Medulla oblongata (tissue), 1 donor: ENCODE measurements around the gene KCNH2.

Experiments
- DNase-seq: peaks from one replicate; pipeline ENCODE4 v3.0.0-alpha.2; 2015; ENCODE audit errors: extremely low spot score

KCNH2 gene

DNA sequence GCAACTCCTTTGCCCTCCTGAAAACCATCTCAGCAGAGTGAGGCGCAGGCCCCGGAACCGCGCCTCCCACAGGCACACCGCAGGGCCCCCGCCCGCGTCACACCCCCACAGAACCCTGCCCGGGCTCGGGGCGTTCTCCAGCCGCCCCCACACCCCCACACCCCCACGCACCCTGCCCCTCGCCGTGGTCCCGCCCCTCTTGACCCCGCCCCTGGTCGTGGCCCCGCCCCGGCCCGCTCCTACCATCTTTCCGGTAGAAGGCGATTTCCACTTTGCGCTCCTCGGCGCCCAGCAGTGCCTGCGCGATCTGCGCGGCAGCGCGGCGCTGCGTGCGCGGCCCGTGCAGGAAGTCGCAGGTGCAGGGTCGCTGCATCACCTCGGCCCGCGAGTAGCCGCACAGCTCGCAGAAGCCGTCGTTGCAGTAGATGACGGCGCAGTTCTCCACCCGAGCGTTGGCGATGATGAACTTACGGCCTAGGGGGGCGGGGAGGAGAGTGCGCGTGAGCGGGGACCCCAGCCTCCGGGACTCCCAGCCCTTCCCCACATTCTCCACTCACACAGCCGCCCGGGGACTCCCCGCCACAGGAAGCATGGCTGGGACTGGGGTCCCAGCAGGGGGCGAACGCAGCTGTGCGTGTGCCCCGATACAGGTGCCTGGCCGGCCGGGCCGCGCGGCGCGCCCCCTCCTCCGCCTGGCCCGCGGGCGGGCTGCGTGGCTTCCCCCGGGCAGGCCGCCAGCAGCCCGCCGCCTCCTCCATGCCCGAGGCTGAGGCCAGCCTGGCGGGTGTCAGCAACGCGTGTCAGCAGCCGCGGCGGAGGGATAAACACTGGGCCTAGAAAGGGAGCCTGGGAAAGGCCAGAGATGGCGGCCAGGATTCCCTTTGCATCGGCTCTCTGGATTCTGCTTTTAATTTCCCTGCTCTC lies 3.4 kb downstream of the KCNH2 start:
- DNase-seq, result peak; percentile 44

DNA sequence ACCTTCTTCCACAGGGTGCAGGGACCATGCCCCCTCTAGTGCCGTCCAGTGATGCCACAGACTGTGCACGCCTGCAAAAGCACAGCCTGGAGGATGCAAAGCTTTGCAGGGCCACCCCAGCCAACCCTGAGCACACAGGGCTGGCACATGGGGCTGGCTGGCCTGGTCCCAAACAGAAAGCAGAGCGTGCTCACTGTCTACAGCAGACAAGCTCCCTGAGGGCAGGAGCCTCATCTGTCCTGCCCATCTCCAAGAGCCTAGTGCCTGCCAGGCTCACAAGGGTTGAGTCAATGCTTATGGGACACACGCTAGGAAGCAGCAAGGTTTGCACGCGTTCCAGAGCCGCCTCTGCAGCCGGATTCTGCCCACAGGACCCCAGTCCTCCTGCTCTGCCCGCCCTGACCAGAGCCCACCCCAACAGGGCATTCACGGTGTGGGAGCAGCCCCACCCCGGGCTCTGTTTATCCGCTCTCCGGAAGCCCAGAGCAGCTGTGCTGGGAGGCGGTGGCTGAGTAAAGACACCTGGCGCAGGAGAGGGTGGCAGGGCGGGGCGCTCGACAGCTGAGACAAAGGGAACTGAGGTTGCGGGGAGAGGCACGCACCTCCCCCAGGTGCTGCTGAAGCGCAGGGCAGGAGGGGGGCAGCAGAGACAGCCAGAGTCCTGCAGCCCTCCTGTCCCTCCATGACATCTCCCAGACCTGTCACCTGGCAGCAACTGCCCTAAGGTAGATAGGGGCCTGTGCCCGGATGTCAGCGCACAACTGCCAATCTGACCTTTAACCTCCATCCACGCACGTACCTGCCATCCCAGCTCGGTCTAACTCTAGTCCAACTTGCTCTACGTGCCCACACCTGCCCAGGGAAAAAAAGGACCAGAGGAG lies 4.3 kb downstream of the KCNH2 start:
- no peak for DNase-seq

DNA sequence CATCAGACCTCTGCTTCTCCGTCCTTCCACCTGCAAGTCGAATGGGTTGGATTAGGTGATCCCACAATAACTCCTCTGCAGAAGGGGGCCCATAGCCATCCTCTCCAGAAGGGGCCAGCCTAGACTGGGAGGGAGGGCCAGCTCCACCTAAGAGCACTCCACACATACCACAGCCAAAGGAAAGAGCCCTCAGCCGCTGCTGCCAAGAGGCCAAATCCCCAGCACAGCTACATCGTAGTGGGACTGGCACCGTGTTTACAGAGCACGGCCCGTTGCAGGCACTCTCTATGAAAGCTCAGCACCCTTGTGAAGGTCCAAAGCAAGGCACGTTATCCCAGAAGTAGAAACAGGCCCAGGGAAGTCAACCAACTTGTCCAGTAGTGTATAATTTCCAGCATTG lies 5.4 kb downstream of the KCNH2 start:
- no peak for DNase-seq

- peak; percentile 76 for DNase-seq
These were observed 6.1 kb downstream of the KCNH2 start for GRCh38 chr7:150972023-150972468.

- DNase-seq, result no peak
These were observed 6.7 kb downstream of the KCNH2 start for GRCh38 chr7:150971242-150972022.

- DNase-seq, result no peak
These were observed 7.7 kb downstream of the KCNH2 start for GRCh38 chr7:150970424-150970823.

- no peak for DNase-seq
These were observed 8.6 kb downstream of the KCNH2 start for GRCh38 chr7:150969475-150969874.

DNA sequence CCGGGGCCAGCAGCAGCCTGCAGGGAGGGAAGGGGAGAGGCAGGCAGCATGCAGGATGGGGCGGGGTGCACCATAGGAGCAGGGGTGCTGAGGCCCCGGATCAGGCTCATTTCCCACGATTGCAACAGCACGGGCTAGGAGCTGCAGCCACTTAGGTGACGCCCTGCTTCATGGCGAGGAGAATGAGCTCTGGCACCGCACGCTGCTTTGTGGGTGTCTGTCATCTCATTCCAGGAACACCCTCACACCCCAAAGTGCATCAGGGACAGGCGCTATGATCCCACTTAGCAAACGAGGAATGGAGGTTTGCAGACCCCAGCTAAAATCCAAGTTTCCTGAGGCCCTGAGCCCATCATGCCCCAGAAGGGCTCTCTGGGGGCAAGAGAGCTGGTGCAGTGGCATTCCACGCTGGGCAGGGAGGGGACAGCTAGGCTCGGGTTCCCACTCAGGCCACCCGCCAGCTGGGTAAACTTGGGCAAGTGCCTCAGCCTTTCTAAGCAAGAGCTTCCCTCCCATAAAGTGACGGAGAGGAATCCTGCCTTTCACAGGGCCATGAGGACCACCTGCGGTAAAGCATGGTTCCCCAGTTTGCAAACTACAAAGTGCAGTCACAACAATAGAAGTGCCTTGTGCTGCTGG lies 9.3 kb downstream of the KCNH2 start:
- no peak for DNase-seq

GRCh38 chr7:150968056-150968733 lies 9.9 kb downstream of the KCNH2 start:
- no peak for DNase-seq

DNA sequence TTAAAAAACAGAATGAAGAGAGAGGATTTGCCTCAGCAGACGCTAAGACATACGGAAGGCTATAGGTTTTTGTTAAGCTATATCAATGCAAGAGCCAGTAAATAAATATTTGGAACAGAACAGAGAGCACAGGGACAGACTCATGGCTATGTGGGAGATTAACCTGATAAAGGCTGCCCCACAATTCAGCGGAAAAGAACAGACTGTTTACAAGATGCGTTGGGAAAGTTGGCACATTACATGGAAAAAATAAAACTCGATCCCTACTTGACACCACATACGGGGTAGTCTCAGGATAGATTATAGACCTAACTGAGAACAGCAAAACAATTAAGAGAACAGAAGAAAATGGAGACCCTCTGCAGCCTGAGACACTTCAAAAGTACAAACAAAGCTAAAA lies 10.8 kb downstream of the KCNH2 start:
- DNase-seq, result no peak

DNA sequence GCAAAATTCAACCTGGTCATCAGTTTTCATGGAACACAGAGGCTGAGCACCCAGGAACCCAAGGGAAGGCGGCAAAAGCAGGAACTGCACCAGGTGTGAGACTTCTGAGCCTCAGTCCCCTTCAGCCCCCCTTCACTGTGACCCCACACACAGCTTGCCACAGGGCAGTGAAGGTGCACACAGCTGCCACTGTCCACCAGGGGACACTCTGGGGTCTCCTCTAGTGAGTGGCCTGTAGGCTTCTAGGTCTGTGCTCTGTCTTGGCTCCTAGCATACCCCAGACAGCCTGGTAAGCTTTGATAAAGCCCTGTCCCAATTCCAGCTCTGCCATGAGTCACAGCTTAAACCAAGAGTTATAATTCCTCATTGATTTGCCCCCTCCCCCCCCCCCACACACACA lies 12.1 kb downstream of the KCNH2 start:
- no peak for DNase-seq

GRCh38 chr7:150965273-150965830 lies 12.8 kb downstream of the KCNH2 start:
- no peak for DNase-seq

DNA sequence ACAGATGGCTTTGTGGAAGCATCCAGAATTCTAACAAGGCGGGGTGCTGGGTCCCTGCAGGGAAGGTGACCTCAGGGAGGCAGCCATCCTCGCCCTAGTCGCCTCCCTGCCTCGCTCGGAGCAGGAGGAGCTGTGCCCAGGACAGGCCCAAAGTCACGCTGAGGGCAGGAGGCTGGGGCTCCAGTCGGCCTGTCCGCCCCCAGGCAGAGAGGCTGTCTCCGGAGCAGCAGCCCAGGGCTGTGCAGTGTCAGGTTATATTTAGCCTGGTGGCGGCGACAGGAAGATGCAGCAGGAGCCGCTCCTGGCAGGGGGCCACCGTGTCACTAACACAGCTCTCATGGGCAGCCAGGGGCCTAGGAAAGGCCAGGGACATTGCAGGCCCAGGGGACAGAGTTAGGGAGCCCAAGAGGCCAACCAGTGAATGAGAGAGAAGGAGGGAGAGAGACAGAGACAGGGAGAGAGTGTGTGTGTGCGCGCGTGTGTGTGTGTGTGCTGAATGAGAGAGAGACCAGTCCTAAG lies 13.5 kb downstream of the KCNH2 start:
- DNase-seq, result no peak

- DNase-seq, result no peak
These were observed 14.2 kb downstream of the KCNH2 start for GRCh38 chr7:150963707-150964559.

GRCh38 chr7:150962553-150963399 lies 15.3 kb downstream of the KCNH2 start:
- peak; percentile 70 for DNase-seq

GRCh38 chr7:150962290-150962552 lies 15.9 kb downstream of the KCNH2 start:
- DNase-seq, result no peak

GRCh38 chr7:150961510-150962289 lies 16.4 kb downstream of the KCNH2 start:
- DNase-seq, result no peak
